ENCODE results near the gene KERA. TPM values are rescaled to one million over a fixed set of nuclear protein-coding genes. Genes with fewer than 3 reads are reported as not detected.

Gene KERA
- total RNA-seq (2012; rRNA removed) (not detected in 2 replicates), polyA plus RNA-seq (2012; rRNA removed) (not detected in 2 replicates), Bru-seq, nascent RNA (not detected), BruChase-seq, experiment 1, labeled RNA remaining after a 6-hour chase (not detected), BruChase-seq, experiment 2, labeled RNA remaining after a 2-hour chase (not detected)
- polyA plus RNA-seq (2012; cell fraction: cytosol; rRNA removed): not detected in 2 replicates
- polyA plus RNA-seq (2012; cell fraction: nucleus; rRNA removed; ENCODE audit: low replicate concordance): not detected in 2 replicates
- long read RNA-seq: 0 reads

- ChIA-PET POLR2A (ENCODE audit: unreplicated experiment) (no interaction called here), CTCF (no interaction called here)
- Histone ChIP-seq H4K91ac (ENCODE audit: insufficient read depth, low read depth, low read length) (no peak within 1 kb of the TSS), H2BK20ac (ENCODE audit: low read depth, low read length) (no peak within 1 kb of the TSS), H4K20me1 (ENCODE audit: insufficient read depth, low read length) (no peaks in the 10 kb centered on the region), H3K4me2 (ENCODE audit: low read depth, low read length) (no peak within 1 kb of the TSS), H3K9ac (ENCODE audit: low read depth, low read length) (no peak within 1 kb of the TSS), H3K18ac (ENCODE audit: low read depth, low read length) (no peak within 1 kb of the TSS), H3K4me3 (ENCODE audit: insufficient read depth, low read depth, low read length) (no peak within 1 kb of the TSS), H2BK15ac (ENCODE audit: low read depth, low read length) (no peak within 1 kb of the TSS), H3K56ac (ENCODE audit: extremely low read depth, insufficient read depth, low read length) (no peak within 1 kb of the TSS), H4K8ac (ENCODE audit: low read depth in 2 of 2, low read length in 2 of 2) (no peak within 1 kb of the TSS), H3K27ac (ENCODE audit: insufficient read depth, low read length) (no peak within 1 kb of the TSS), H3K14ac (replicated peaks; ENCODE audit: low read depth, low read length) (no peak within 1 kb of the TSS), H2BK120ac (ENCODE audit: low read depth, low read length) (no peak within 1 kb of the TSS), H3K23ac (ENCODE audit: low read depth, low read length) (no peak within 1 kb of the TSS), H3K27me3 (ENCODE audit: control insufficient read depth, insufficient read depth, low read length) (no peaks in the 10 kb centered on the region), H3K79me1 (ENCODE audit: low read depth in 1 of 2, low read length in 2 of 2) (no peaks in the 10 kb centered on the region), H4K5ac (ENCODE audit: low read depth, low read length) (no peak within 1 kb of the TSS), H2AK9ac (replicated peaks; ENCODE audit: low read depth, low read length, poor library complexity) (no peak within 1 kb of the TSS), H3K9me3 (ENCODE audit: control insufficient read depth, insufficient read depth, low read length) (no peaks in the 10 kb centered on the region), H3K4me1 (ENCODE audit: control insufficient read depth, insufficient read depth, low read length) (no peaks in the 10 kb centered on the region), H3K36me3 (ENCODE audit: control insufficient read depth, insufficient read depth, low read length) (no peaks in the 10 kb centered on the region), H3K9me1 (ENCODE audit: insufficient read depth, low read length) (no peaks in the 10 kb centered on the region), H2AFZ (replicated peaks; ENCODE audit: low read length, poor library complexity) (no peak within 1 kb of the TSS), H2BK5ac (ENCODE audit: low read depth, low read length, poor library complexity, severe bottlenecking) (no peak within 1 kb of the TSS), H3K4ac (ENCODE audit: low read depth, low read length) (no peak within 1 kb of the TSS), H2AK5ac (ENCODE audit: low read depth, low read length) (no peak within 1 kb of the TSS)
- in situ Hi-C loops (cut with MboI; ENCODE audit: low sequenced_read_pairs) (no loop called here), dilution Hi-C loops (cut with HindIII; ENCODE audit: low sequenced_read_pairs, unreplicated experiment) (no loop called here), intact Hi-C loops (cut with micrococcal nuclease) (loop anchor here (5.0 kb wide), 1 partner anchor 50 kb away; no protein-coding TSS in a partner anchor)
- TF ChIP-seq POLR2A (IDR thresholded peaks at IDR 0.05; ENCODE audit: low read depth, low read length) (no peak), RCOR1 (IDR thresholded peaks at IDR 0.05; ENCODE audit: insufficient replicate concordance, low read length) (no peak), ELK1 (IDR thresholded peaks at IDR 0.05; ENCODE audit: borderline replicate concordance, low read depth, low read length) (no peak), MAFK (IDR thresholded peaks at IDR 0.05; ENCODE audit: low read depth, low read length) (peak; percentile 42; the same call in 1 of the 2 replicates), RFX5 (IDR thresholded peaks at IDR 0.05; ENCODE audit: low read depth, low read length) (no peak)
- BruUV-seq (replicated peaks): no TSS peak
- no CpG with 5 or more reads among the region's 9 CpGs for WGBS, 2 experiments (ENCODE audit: extremely low coverage in 2 of 2, insufficient read length in 1 of 2)
- ATAC-seq (ENCODE audit: low read depth): no peak
- no peak for DNase-seq
These were observed at the start of gene KERA for GRCh38 chr12:91057368-91058165. Gene KERA (minus strand): TSS chr12:91058024. CDS start chr12:91056281, 1,743 bp downstream.

All from IMR-90 (cell line).